Mesendoderm (in vitro differentiated cells): Measurements from ENCODE around the gene TFDP2.

ENCODE experiments used
- DNase-seq: peaks from one replicate; pipeline ENCODE4 v3.0.0; 2013
- H2AK5ac ChIP-seq: 2 replicates; pipeline ENCODE4 v1.6.1; 2013; ENCODE audit warnings: low read length, inconsistent platforms
- H2BK120ac ChIP-seq: 2 replicates; pipeline ENCODE4 v1.6.1; 2013; ENCODE audit warnings: low read depth, mild to moderate bottlenecking, low read length, moderate library complexity, mixed read lengths
- H2BK15ac ChIP-seq: replicated peaks from 2 replicates; pipeline ENCODE4 v1.6.1; 2013; ENCODE audit warnings: low read depth, mild to moderate bottlenecking, moderate library complexity
- H2BK5ac ChIP-seq: 2 replicates; pipeline ENCODE4 v1.6.1; 2013; ENCODE audit warnings: low read length, inconsistent platforms
- H3K18ac ChIP-seq: 2 replicates; pipeline ENCODE4 v1.6.1; 2013; ENCODE audit warnings: mild to moderate bottlenecking, low read length, mixed read lengths
- H3K23ac ChIP-seq: one replicate; pipeline ENCODE4 v1.6.1; 2013; ENCODE audit warnings: low read length
- H3K27ac ChIP-seq: 2 replicates; pipeline ENCODE4 v1.5.1; 2013; ENCODE audit warnings: low read depth, mild to moderate bottlenecking, inconsistent platforms, low read length, moderate library complexity
- H3K27me3 ChIP-seq: 2 replicates; pipeline ENCODE4 v1.6.1; 2013; ENCODE audit warnings: low read length, control low read depth, mild to moderate bottlenecking, inconsistent platforms; ENCODE audit not compliant: insufficient read depth, poor library complexity
- H3K36me3 ChIP-seq: 2 replicates; pipeline ENCODE4 v1.6.1; 2013; ENCODE audit warnings: low read length, inconsistent platforms; ENCODE audit not compliant: control insufficient read depth, insufficient read depth
- H3K4ac ChIP-seq: one replicate; pipeline ENCODE4 v1.6.1; 2013; ENCODE audit warnings: low read depth, mild to moderate bottlenecking, low read length, moderate library complexity
- H3K4me1 ChIP-seq: 2 replicates; pipeline ENCODE4 v1.6.1; 2013; ENCODE audit warnings: low read depth, low read length, inconsistent platforms; ENCODE audit not compliant: control insufficient read depth
- H3K4me2 ChIP-seq: 2 replicates; pipeline ENCODE4 v1.6.1; 2013; ENCODE audit warnings: low read length
- H3K4me3 ChIP-seq: 2 replicates; pipeline ENCODE4 v1.5.1; 2013; ENCODE audit warnings: mild to moderate bottlenecking, low read length
- H3K56ac ChIP-seq: one replicate; pipeline ENCODE4 v1.6.1; 2013; ENCODE audit warnings: low read length
- H3K79me1 ChIP-seq: 2 replicates; pipeline ENCODE4 v1.6.1; 2013; ENCODE audit warnings: low read length, inconsistent platforms
- H3K79me2 ChIP-seq: 2 replicates; pipeline ENCODE4 v1.6.1; 2013; ENCODE audit warnings: mild to moderate bottlenecking, low read length; ENCODE audit not compliant: control insufficient read depth, insufficient read depth
- H3K9ac ChIP-seq: 2 replicates; pipeline ENCODE4 v1.6.1; 2013; ENCODE audit warnings: low read length, inconsistent platforms
- H4K5ac ChIP-seq: one replicate; pipeline ENCODE4 v1.6.1; 2013; ENCODE audit warnings: low read length
- H4K8ac ChIP-seq: one replicate; pipeline ENCODE4 v1.6.1; 2013; ENCODE audit warnings: low read depth, mild to moderate bottlenecking, control low read depth, low read length, moderate library complexity
- WGBS: extraction: QIAGEN DNeasy Blood & Tissue Kit; methylation state at CpG from one replicate; pipeline ENCODE4 v1.1.7; 2013; ENCODE audit warnings: low lambda C conversion rate, missing lambda C conversion rate; ENCODE audit not compliant: insufficient coverage; ENCODE audit errors: extremely low coverage; 5-methylcytosine and 5-hydroxymethylcytosine counted together

The TFDP2 gene

DNA sequence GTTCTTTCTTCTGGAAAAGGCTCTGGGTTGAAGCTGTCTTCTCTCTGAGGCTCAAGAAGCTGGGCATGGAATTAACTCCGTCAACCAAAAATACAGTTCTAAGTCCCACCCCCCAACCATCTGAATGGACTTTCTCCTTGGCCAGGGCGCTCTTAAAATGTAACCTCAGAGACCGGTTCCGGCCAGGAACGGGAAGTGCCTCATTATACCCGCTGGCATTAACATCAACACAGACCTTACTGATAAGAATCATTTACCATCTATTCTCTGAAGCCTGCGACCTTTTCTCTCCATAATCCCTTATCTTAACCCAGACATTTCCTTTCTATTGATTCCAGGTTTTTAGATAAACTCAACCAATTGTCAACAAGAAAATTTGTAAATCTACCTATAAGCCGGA is 208.3 kb downstream of the TFDP2 start:
- H4K8ac ChIP-seq: no peak overlapping the region
- H2AK5ac ChIP-seq: no peak overlapping the region
- no peak overlapping the region for H3K4me2 ChIP-seq
- H4K5ac ChIP-seq: no peak overlapping the region
- no peak overlapping the region for H3K27ac ChIP-seq
- H3K4me3 ChIP-seq: no peak overlapping the region
- H2BK15ac ChIP-seq: no peak overlapping the region
- H3K4me1 ChIP-seq: peaks cover 9% of the 10 kb centered on the region
- no peak overlapping the region for H3K9ac ChIP-seq
- no peak overlapping the region for H3K18ac ChIP-seq
- no peak overlapping the region for H2BK120ac ChIP-seq
- H3K79me1 ChIP-seq: no peaks in the 10 kb centered on the region
- H3K36me3 ChIP-seq: no peaks in the 10 kb centered on the region
- WGBS: no CpG with 5 or more reads among the region's 8 CpGs
- no peak overlapping the region for H3K4ac ChIP-seq
- no peak overlapping the region for H3K56ac ChIP-seq
- H3K27me3 ChIP-seq: no peaks in the 10 kb centered on the region
- H3K23ac ChIP-seq: no peak overlapping the region
- peak; percentile 54 for DNase-seq
- H2BK5ac ChIP-seq: no peak overlapping the region
- H3K79me2 ChIP-seq: no peaks in the 10 kb centered on the region

DNA sequence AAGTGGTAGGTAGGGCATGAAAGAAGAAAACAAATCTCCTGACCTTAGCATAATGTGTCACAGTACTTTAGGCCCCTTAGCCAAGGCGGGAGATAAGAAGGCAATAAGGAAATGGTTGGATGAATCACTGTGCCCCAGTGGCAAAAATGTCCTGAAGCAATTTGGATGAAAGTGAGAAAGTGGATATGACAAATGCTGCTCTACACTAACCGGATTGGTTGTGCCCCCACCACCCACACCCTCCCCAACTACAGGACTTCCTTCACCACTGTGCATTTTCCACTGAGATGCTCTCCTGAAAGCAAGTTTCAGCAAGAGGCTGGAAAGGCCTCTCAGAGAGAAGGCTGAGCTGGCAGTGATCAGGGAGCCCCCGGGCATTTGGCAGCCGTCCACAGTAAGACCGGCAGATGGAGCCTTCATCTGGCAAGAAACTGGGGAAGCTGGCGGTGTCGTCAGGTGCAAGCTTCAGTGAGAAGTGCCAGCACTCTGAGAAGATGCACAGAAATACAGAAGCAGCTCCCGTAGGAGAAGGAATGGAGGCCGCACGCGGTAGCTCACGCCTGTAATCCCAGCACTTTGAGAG is 209.1 kb downstream of the TFDP2 start:
- Histone ChIP-seq H2BK120ac (no peak overlapping the region), H3K79me2 (no peaks in the 10 kb centered on the region), H3K27me3 (no peaks in the 10 kb centered on the region), H3K4me3 (no peak overlapping the region), H4K8ac (no peak overlapping the region), H3K56ac (peak overlapping the region; percentile 7), H2AK5ac (no peak overlapping the region), H3K23ac (no peak overlapping the region), H2BK15ac (no peak overlapping the region), H3K9ac (no peak overlapping the region), H3K4me1 (peaks cover 9% of the 10 kb centered on the region), H3K4me2 (no peak overlapping the region), H3K36me3 (no peaks in the 10 kb centered on the region), H3K18ac (peak overlapping the region; percentile 0), H3K4ac (no peak overlapping the region), H3K79me1 (no peaks in the 10 kb centered on the region), H2BK5ac (no peak overlapping the region), H4K5ac (no peak overlapping the region), H3K27ac (no peak overlapping the region)
- no CpG with 5 or more reads among the region's 12 CpGs for WGBS
- peak; percentile 57 for DNase-seq

DNA sequence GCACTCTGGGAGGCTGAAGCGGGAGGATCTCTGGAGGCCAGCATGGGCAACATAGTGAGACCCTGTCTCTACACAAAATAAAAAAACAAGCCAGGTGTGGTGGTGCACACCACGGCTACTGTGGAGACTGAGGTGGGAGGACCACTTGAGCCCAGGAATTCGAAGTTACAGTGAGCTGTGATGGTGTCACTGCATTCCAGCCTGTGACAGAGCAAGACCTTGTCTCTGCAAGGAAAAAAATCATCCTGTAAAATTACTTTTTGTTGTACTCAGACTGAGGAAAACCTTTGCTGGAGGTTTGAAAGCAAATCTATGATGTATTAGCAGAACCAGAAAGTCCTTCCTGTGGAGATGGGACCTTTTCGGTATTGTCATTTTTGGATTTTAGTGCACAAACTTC is 209.6 kb downstream of the TFDP2 start:
- H3K4ac ChIP-seq: no peak overlapping the region
- no peak overlapping the region for H3K4me2 ChIP-seq
- H3K56ac ChIP-seq: peak overlapping the region; percentile 7
- no peak overlapping the region for H3K9ac ChIP-seq
- DNase-seq: peak; percentile 52
- no peak overlapping the region for H2BK5ac ChIP-seq
- no peaks in the 10 kb centered on the region for H3K79me1 ChIP-seq
- H3K36me3 ChIP-seq: no peaks in the 10 kb centered on the region
- no peak overlapping the region for H4K5ac ChIP-seq
- H4K8ac ChIP-seq: no peak overlapping the region
- WGBS: no CpG with 5 or more reads among the region's 4 CpGs
- H3K4me1 ChIP-seq: peaks cover 9% of the 10 kb centered on the region
- no peak overlapping the region for H3K18ac ChIP-seq
- H2AK5ac ChIP-seq: no peak overlapping the region
- H3K23ac ChIP-seq: no peak overlapping the region
- no peaks in the 10 kb centered on the region for H3K27me3 ChIP-seq
- H2BK120ac ChIP-seq: no peak overlapping the region
- no peaks in the 10 kb centered on the region for H3K79me2 ChIP-seq
- no peak overlapping the region for H3K4me3 ChIP-seq
- no peak overlapping the region for H3K27ac ChIP-seq
- no peak overlapping the region for H2BK15ac ChIP-seq

DNA sequence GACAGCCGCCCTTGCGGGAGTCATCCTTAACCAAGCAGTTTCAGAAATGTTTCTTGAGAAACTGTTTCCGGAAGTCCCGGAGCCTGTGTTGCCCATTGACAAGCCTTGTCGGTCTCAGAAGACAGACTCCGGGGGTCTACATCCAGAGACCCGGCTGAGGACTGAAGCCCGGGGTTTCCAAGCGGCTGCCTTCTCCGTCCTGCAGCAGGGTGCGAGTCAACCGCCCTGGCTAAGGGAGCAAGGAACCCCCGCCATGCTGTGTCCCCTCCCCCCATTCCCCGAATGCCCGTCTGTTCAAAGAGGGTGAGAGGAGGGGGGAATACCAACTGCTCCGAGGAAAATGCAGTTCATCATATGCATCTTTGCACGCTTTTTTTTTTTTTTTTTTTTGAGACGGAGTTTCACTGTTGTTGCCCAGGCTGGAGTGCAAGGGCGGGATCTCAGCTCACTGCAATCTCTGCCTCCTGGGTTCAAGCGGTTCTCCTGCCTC is 211.3 kb downstream of the TFDP2 start:
- H3K18ac ChIP-seq: no peak overlapping the region
- no peak overlapping the region for H3K4ac ChIP-seq
- peaks cover 9% of the 10 kb centered on the region for H3K4me1 ChIP-seq

DNA sequence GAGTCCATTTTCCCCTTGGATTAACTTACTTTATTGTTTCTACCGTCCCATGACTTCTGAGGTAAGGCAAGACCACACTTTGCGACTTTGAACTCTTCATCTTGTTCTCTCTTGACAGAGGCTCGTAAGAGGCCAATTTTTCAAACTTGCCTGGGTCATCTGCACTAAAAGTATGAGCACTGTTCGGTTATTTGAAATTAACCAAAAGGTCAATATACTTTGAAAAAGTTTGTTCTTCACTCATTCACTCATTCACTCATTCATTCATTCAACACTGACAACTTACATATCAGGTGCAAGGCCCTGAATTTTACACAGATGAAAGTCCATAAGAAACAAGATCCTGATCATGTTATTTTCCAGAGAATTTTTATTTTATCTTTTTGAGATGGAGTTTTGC is 215.0 kb downstream of the TFDP2 start:
- no peak overlapping the region for H3K9ac ChIP-seq
- no peak overlapping the region for H3K18ac ChIP-seq
- H3K27me3 ChIP-seq: no peaks in the 10 kb centered on the region
- H3K4me2 ChIP-seq: no peak overlapping the region
- H3K79me1 ChIP-seq: no peaks in the 10 kb centered on the region
- H3K4me3 ChIP-seq: no peak overlapping the region
- H4K8ac ChIP-seq: no peak overlapping the region
- no peak overlapping the region for H4K5ac ChIP-seq
- H2AK5ac ChIP-seq: no peak overlapping the region
- H3K23ac ChIP-seq: no peak overlapping the region
- H3K27ac ChIP-seq: no peak overlapping the region
- no peaks in the 10 kb centered on the region for H3K36me3 ChIP-seq
- no peak overlapping the region for H2BK120ac ChIP-seq
- no peak overlapping the region for H3K4ac ChIP-seq
- H3K79me2 ChIP-seq: no peaks in the 10 kb centered on the region
- H2BK15ac ChIP-seq: no peak overlapping the region
- no peak overlapping the region for H2BK5ac ChIP-seq
- no peak for DNase-seq
- H3K4me1 ChIP-seq: no peaks in the 10 kb centered on the region
- no peak overlapping the region for H3K56ac ChIP-seq
- no CpG with 5 or more reads among the region's 4 CpGs for WGBS

More for the DNA sequence above, 211.3 kb downstream of the TFDP2 start:
- no peak overlapping the region for H3K9ac ChIP-seq
- no peak overlapping the region for H3K23ac ChIP-seq
- no peaks in the 10 kb centered on the region for H3K79me1 ChIP-seq
- no peak overlapping the region for H3K4me2 ChIP-seq
- H2BK15ac ChIP-seq: no peak overlapping the region
- H3K36me3 ChIP-seq: no peaks in the 10 kb centered on the region
- no peaks in the 10 kb centered on the region for H3K79me2 ChIP-seq
- H3K27me3 ChIP-seq: no peaks in the 10 kb centered on the region
- H3K56ac ChIP-seq: no peak overlapping the region
- H2BK120ac ChIP-seq: no peak overlapping the region
- no peak overlapping the region for H2BK5ac ChIP-seq
- DNase-seq: no peak
- no peak overlapping the region for H2AK5ac ChIP-seq
- WGBS: no CpG with 5 or more reads among the region's 20 CpGs
- no peak overlapping the region for H4K5ac ChIP-seq
- no peak overlapping the region for H3K4me3 ChIP-seq
- H3K27ac ChIP-seq: no peak overlapping the region
- no peak overlapping the region for H4K8ac ChIP-seq
